GM12872 (cell line): ENCODE results near the gene GK.

Experiments
- CTCF ChIP-seq: IDR thresholded peaks from 3 replicates; pipeline ENCODE4 v1.5.1; 2011; ENCODE audit warnings: low read depth, mild to moderate bottlenecking, low read length, moderate library complexity; ENCODE audit not compliant: insufficient read depth

GK gene

GRCh38 chrX:30762755-30763154 is 109.5 kb downstream of the GK start:
- TF ChIP-seq CTCF, result no peak

GRCh38 chrX:30777575-30777974 is 124.4 kb downstream of the GK start:
- TF ChIP-seq CTCF, result no peak

- TF ChIP-seq CTCF, result no peak
These were observed 126.3 kb downstream of the GK start for GRCh38 chrX:30779453-30780030.
